Measurements from ENCODE around the gene KCNE3.

DNA sequence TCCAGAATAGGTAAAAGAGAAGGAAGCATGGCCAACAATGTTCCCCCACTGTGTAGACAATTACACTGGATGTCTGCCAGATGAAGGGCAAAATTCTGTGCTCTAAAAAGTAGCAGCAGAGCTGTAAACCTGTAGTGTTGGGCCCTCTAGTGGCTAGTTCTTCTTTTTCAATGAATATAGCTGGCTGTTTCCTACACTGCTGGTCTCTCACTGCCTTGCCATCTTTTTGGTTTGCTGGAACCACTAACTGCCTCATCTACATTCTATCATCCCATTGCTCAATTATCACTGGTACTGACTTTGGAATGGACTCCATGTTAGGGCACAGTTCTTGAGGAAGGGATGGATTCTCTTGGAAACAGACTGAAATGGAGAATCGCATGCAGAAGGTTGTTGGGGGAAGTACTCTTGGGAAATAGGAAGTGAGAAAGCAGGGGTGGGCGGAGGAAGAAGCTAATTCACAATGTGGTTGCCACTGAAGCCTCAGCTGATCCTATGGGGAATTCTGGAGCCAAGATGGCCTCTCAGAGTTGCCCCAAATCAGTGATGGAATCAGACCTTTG is 17.9 kb downstream of the KCNE3 start:
- TF ChIP-seq, protein P1, sequence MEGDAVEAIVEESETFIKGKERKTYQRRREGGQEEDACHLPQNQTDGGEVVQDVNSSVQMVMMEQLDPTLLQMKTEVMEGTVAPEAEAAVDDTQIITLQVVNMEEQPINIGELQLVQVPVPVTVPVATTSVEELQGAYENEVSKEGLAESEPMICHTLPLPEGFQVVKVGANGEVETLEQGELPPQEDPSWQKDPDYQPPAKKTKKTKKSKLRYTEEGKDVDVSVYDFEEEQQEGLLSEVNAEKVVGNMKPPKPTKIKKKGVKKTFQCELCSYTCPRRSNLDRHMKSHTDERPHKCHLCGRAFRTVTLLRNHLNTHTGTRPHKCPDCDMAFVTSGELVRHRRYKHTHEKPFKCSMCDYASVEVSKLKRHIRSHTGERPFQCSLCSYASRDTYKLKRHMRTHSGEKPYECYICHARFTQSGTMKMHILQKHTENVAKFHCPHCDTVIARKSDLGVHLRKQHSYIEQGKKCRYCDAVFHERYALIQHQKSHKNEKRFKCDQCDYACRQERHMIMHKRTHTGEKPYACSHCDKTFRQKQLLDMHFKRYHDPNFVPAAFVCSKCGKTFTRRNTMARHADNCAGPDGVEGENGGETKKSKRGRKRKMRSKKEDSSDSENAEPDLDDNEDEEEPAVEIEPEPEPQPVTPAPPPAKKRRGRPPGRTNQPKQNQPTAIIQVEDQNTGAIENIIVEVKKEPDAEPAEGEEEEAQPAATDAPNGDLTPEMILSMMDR (IDR thresholded peaks at IDR 0.05): peak; percentile 46 to 86 (median 78)
- TF ChIP-seq POLR2A (IDR thresholded peaks at IDR 0.05) (no peak), POLR2AphosphoS5 (IDR thresholded peaks at IDR 0.05) (peak; percentile 44)

Data from gastroesophageal sphincter (tissue), 3 donors.